HepG2 (cell line): Measurements from ENCODE around the gene TIMM23. TPM values are rescaled to one million over a fixed set of nuclear protein-coding genes. Genes with fewer than 3 reads are reported as not detected.

Source experiments
- CREB1 ChIP-seq, 2 experiments: fragments of 450-650 bp in 1 of 2; IDR thresholded peaks; 2 replicates each; pipeline ENCODE4 v1.6.1; 2016 to 2017; ENCODE audit warnings: control low read depth in 1 of 2, mild to moderate bottlenecking in 1 of 2, missing compliant biosample characterization in 1 of 2, missing genetic modification characterization in 1 of 2
- FOXA1 ChIP-seq, 2 experiments: fragments of 450-650 bp in 1 of 2; sonication (generic) in 1 of 2; formaldehyde crosslinking in 1 of 2; IDR thresholded peaks; 2 replicates each; pipeline versions ENCODE4 v1.4.0 to v1.6.1; 2016 to 2020; ENCODE audit warnings: missing genetic modification reagents in 1 of 2
- FOXP1 ChIP-seq, 2 experiments: fragments of 450-650 bp in 1 of 2; IDR thresholded peaks; 2 replicates each; pipeline ENCODE4 v1.6.1; 2017 to 2018; ENCODE audit warnings: antibody characterized with exemption in 1 of 2
- MIER2 ChIP-seq: IDR thresholded peaks from 2 replicates; pipeline ENCODE4 v1.6.1; 2016; ENCODE audit warnings: missing biosample characterization, missing genetic modification reagents
- NFYC ChIP-seq: IDR thresholded peaks from 2 replicates; pipeline ENCODE4 v1.6.1; 2016; ENCODE audit warnings: missing genetic modification reagents, missing compliant biosample characterization
- SALL1 ChIP-seq: sonication (generic); formaldehyde crosslinking; IDR thresholded peaks from 2 replicates; pipeline ENCODE4 v1.8.0; 2022; ENCODE audit warnings: mild to moderate bottlenecking, missing genetic modification reagents
- SP4 ChIP-seq: sonication (generic); formaldehyde crosslinking; IDR thresholded peaks from 2 replicates; pipeline ENCODE4 v1.8.1; 2023; ENCODE audit warnings: mild to moderate bottlenecking, missing genetic modification reagents
- U2AF2 ChIP-seq: fragments of 200-400 bp; formaldehyde crosslinking; IDR thresholded peaks from 2 replicates; pipeline ENCODE4 v1.6.1; 2017; ENCODE audit warnings: low read depth, mild to moderate bottlenecking, low read length
- ZNF263 ChIP-seq: sonication (generic); formaldehyde crosslinking; IDR thresholded peaks from 2 replicates; pipeline ENCODE4 v1.4.0; 2020; ENCODE audit warnings: missing genetic modification reagents
- ZNF329 ChIP-seq: sonication (generic); formaldehyde crosslinking; IDR thresholded peaks from 2 replicates; pipeline ENCODE4 v1.9.0; 2021; ENCODE audit warnings: low read depth, mild to moderate bottlenecking, missing genetic modification reagents
- ZNF850 ChIP-seq: sonication (generic); formaldehyde crosslinking; conservative IDR thresholded peaks from 2 replicates; pipeline ENCODE4 v1.9.0; 2021; ENCODE audit warnings: mild to moderate bottlenecking, missing genetic modification reagents
- polyA plus RNA-seq, 8 experiments: library from polyadenylated mRNA; depleted of rRNA in 3 of 8; stranded (reverse) in 7 of 8; unstranded in 1 of 8; fragments of >200 nt; fragmentation: Illumina TruSeq in 4 of 8; extraction: Trizol in 4 of 8; gene quantifications; 2 replicates each; pipeline versions ENCODE4 v1.2.1 to v1.2.3, GENCODE V29; 2011 to 2016; ENCODE audit warnings: low read depth in 4 of 8, missing spikeins in 1 of 8, mixed read lengths in 1 of 8; ENCODE audit not compliant: insufficient read depth in 1 of 8
- total RNA-seq, 5 experiments: library from RNA; depleted of rRNA; stranded (reverse); fragments of >200 nt; fragmentation: Illumina TruSeq; extraction: Trizol; gene quantifications; 2 replicates each; pipeline ENCODE4 v1.2.3, GENCODE V29; 2016; ENCODE audit warnings: low read depth in 1 of 5
- TF ChIP-seq, protein P1 (sequence below): fragments of 450-650 bp; IDR thresholded peaks from 2 replicates; pipeline ENCODE4 v1.6.1; 2017
- TF ChIP-seq, protein P2 (sequence below): sonication (generic); formaldehyde crosslinking; IDR thresholded peaks from 2 replicates; pipeline ENCODE4 v1.8.1; 2022; ENCODE audit warnings: low read depth, mild to moderate bottlenecking, missing genetic modification reagents
- TF ChIP-seq, protein P3 (sequence below): sonication (generic); formaldehyde crosslinking; IDR thresholded peaks from 2 replicates; pipeline ENCODE4 v1.4.0; 2020; ENCODE audit warnings: missing genetic modification reagents, borderline replicate concordance
- TF ChIP-seq, protein P4 (sequence below): sonication (generic); formaldehyde crosslinking; IDR thresholded peaks from 2 replicates; pipeline ENCODE4 v1.5.1; 2020; ENCODE audit warnings: missing genetic modification reagents, mild to moderate bottlenecking, borderline replicate concordance
- TF ChIP-seq, protein P5 (sequence below): sonication (generic); formaldehyde crosslinking; IDR thresholded peaks from 2 replicates; pipeline ENCODE4 v1.4.0; 2020; ENCODE audit warnings: missing genetic modification reagents
- TF ChIP-seq, protein P6 (sequence below): sonication (generic); formaldehyde crosslinking; IDR thresholded peaks from 2 replicates; pipeline ENCODE4 v1.8.0; 2022; ENCODE audit warnings: missing genetic modification reagents, mild to moderate bottlenecking, borderline replicate concordance

The TIMM23 gene
- total and polyA plus RNA-seq, 2 of the 13 experiments (the other 11 are each of a cell fraction or from before 2014, with no cell fraction given) = 80.2 to 98.6 TPM

DNA sequence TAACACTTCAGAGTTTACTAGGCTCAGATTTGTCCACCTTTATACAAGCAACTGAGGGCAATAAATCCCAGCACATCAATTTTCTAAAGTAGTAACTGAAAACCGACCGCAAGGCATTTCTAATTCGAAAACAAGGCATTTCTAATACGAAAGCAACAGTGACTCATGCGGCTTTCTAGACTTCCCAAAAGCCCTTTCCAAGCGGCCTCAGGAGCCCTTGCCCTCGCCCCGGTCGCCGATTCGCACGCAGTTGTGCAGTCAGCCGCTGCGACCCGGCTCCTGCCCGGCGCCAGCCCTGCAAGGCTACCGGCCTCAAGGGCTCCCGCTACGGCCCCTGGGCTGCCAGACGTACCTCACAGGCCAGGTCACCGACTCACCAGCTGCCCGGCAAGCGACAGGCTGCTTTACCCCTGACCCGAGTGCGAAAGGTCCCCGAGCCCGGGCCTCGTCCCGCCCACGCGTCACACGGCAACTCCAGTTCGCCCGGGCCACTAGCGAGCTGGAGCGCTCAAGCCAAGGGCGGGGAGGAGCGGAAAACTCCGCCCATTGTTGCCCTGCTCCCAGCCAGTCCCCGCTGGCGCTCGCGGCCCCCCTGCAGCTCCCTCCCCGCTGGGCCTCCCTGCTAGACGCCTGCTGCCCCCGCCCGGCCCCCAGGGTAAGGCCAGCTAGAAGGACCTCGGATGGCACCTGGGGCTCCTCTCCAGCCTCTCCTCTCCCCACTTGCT, 50.9 kb downstream of the TIMM23 start (continued):
- TF ChIP-seq, protein P1, sequence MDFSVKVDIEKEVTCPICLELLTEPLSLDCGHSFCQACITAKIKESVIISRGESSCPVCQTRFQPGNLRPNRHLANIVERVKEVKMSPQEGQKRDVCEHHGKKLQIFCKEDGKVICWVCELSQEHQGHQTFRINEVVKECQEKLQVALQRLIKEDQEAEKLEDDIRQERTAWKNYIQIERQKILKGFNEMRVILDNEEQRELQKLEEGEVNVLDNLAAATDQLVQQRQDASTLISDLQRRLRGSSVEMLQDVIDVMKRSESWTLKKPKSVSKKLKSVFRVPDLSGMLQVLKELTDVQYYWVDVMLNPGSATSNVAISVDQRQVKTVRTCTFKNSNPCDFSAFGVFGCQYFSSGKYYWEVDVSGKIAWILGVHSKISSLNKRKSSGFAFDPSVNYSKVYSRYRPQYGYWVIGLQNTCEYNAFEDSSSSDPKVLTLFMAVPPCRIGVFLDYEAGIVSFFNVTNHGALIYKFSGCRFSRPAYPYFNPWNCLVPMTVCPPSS = no peak
- TF ChIP-seq SALL1 (CRISPR knock-in tag) = peak; percentile 97
- TF ChIP-seq, protein P2, sequence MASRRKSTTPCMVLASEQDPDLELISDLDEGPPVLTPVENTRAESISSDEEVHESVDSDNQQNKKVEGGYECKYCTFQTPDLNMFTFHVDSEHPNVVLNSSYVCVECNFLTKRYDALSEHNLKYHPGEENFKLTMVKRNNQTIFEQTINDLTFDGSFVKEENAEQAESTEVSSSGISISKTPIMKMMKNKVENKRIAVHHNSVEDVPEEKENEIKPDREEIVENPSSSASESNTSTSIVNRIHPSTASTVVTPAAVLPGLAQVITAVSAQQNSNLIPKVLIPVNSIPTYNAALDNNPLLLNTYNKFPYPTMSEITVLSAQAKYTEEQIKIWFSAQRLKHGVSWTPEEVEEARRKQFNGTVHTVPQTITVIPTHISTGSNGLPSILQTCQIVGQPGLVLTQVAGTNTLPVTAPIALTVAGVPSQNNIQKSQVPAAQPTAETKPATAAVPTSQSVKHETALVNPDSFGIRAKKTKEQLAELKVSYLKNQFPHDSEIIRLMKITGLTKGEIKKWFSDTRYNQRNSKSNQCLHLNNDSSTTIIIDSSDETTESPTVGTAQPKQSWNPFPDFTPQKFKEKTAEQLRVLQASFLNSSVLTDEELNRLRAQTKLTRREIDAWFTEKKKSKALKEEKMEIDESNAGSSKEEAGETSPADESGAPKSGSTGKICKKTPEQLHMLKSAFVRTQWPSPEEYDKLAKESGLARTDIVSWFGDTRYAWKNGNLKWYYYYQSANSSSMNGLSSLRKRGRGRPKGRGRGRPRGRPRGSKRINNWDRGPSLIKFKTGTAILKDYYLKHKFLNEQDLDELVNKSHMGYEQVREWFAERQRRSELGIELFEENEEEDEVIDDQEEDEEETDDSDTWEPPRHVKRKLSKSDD = no peak
- TF ChIP-seq NFYC = peak; percentile 67
- TF ChIP-seq, protein P3, sequence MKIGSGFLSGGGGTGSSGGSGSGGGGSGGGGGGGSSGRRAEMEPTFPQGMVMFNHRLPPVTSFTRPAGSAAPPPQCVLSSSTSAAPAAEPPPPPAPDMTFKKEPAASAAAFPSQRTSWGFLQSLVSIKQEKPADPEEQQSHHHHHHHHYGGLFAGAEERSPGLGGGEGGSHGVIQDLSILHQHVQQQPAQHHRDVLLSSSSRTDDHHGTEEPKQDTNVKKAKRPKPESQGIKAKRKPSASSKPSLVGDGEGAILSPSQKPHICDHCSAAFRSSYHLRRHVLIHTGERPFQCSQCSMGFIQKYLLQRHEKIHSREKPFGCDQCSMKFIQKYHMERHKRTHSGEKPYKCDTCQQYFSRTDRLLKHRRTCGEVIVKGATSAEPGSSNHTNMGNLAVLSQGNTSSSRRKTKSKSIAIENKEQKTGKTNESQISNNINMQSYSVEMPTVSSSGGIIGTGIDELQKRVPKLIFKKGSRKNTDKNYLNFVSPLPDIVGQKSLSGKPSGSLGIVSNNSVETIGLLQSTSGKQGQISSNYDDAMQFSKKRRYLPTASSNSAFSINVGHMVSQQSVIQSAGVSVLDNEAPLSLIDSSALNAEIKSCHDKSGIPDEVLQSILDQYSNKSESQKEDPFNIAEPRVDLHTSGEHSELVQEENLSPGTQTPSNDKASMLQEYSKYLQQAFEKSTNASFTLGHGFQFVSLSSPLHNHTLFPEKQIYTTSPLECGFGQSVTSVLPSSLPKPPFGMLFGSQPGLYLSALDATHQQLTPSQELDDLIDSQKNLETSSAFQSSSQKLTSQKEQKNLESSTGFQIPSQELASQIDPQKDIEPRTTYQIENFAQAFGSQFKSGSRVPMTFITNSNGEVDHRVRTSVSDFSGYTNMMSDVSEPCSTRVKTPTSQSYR (CRISPR knock-in tag) = no peak
- peak; percentile 78; the same call in 1 of the 2 replicates for TF ChIP-seq SP4 (CRISPR knock-in tag)
- peak; percentile 82; the same call in 1 of the 2 replicates for TF ChIP-seq ZNF329 (CRISPR knock-in tag)
- TF ChIP-seq, protein P4, sequence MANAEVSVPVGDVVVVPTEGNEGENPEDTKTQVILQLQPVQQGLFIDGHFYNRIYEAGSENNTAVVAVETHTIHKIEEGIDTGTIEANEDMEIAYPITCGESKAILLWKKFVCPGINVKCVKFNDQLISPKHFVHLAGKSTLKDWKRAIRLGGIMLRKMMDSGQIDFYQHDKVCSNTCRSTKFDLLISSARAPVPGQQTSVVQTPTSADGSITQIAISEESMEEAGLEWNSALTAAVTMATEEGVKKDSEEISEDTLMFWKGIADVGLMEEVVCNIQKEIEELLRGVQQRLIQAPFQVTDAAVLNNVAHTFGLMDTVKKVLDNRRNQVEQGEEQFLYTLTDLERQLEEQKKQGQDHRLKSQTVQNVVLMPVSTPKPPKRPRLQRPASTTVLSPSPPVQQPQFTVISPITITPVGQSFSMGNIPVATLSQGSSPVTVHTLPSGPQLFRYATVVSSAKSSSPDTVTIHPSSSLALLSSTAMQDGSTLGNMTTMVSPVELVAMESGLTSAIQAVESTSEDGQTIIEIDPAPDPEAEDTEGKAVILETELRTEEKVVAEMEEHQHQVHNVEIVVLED (CRISPR knock-in tag) = peak; percentile 72; the same call in 1 of the 2 replicates
- TF ChIP-seq U2AF2 = no peak
- TF ChIP-seq FOXP1 (IDR thresholded peaks at IDR 0.05) = no peak
- TF ChIP-seq FOXP1 (CRISPR knock-in tag; IDR thresholded peaks at IDR 0.05) = peak; percentile 68
- no peak for TF ChIP-seq FOXA1 (IDR thresholded peaks at IDR 0.05)
- peak; percentile 40 for TF ChIP-seq FOXA1 (CRISPR knock-in tag; IDR thresholded peaks at IDR 0.05)
- TF ChIP-seq MIER2 (CRISPR knock-in tag) = peak; percentile 50; the same call in 1 of the 2 replicates
- TF ChIP-seq ZNF263 (CRISPR knock-in tag) = peak; percentile 61; the same call in 1 of the 2 replicates
- TF ChIP-seq, protein P5, sequence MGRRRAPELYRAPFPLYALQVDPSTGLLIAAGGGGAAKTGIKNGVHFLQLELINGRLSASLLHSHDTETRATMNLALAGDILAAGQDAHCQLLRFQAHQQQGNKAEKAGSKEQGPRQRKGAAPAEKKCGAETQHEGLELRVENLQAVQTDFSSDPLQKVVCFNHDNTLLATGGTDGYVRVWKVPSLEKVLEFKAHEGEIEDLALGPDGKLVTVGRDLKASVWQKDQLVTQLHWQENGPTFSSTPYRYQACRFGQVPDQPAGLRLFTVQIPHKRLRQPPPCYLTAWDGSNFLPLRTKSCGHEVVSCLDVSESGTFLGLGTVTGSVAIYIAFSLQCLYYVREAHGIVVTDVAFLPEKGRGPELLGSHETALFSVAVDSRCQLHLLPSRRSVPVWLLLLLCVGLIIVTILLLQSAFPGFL = no peak
- TF ChIP-seq, protein P6, sequence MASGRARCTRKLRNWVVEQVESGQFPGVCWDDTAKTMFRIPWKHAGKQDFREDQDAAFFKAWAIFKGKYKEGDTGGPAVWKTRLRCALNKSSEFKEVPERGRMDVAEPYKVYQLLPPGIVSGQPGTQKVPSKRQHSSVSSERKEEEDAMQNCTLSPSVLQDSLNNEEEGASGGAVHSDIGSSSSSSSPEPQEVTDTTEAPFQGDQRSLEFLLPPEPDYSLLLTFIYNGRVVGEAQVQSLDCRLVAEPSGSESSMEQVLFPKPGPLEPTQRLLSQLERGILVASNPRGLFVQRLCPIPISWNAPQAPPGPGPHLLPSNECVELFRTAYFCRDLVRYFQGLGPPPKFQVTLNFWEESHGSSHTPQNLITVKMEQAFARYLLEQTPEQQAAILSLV (CRISPR knock-in tag) = peak; percentile 98
- TF ChIP-seq ZNF850 (CRISPR knock-in tag) = no peak
- TF ChIP-seq CREB1 (IDR thresholded peaks at IDR 0.05) = peak; percentile 68
- peak; percentile 24; the same call in 1 of the 2 replicates for TF ChIP-seq CREB1 (CRISPR knock-in tag; IDR thresholded peaks at IDR 0.05)
